HEK293 (cell line): Measurements from ENCODE around the gene ARMC2.

Experiments
- GLIS1 ChIP-seq: fragments of 450-650 bp; formaldehyde crosslinking; IDR thresholded peaks from 2 replicates; pipeline ENCODE4 v1.5.1; 2016; ENCODE audit warnings: missing biosample characterization, missing genetic modification characterization
- GLIS2 ChIP-seq: fragments of 450-650 bp; formaldehyde crosslinking; IDR thresholded peaks from 2 replicates; pipeline ENCODE4 v1.5.1; 2016; ENCODE audit warnings: missing biosample characterization, missing genetic modification characterization
- HIC1 ChIP-seq: fragments of 450-650 bp; formaldehyde crosslinking; IDR thresholded peaks from 2 replicates; pipeline ENCODE4 v1.5.1; 2016; ENCODE audit warnings: missing biosample characterization, missing genetic modification characterization
- PATZ1 ChIP-seq: fragments of 450-650 bp; formaldehyde crosslinking; IDR thresholded peaks from 2 replicates; pipeline ENCODE4 v1.5.1; 2016; ENCODE audit warnings: missing biosample characterization, missing genetic modification characterization
- REST ChIP-seq: fragments of 450-650 bp; formaldehyde crosslinking; IDR thresholded peaks from 2 replicates; pipeline ENCODE4 v1.5.1; 2016; ENCODE audit warnings: missing biosample characterization, missing genetic modification characterization
- TCF7L2 ChIP-seq: IDR thresholded peaks from 2 replicates; pipeline ENCODE4 v1.6.1; 2011; ENCODE audit warnings: low read depth, mild to moderate bottlenecking, inconsistent platforms, low read length, moderate library complexity, borderline replicate concordance
- YY1 ChIP-seq: fragments of 450-650 bp; formaldehyde crosslinking; IDR thresholded peaks from 2 replicates; pipeline ENCODE4 v1.5.1; 2018; ENCODE audit warnings: missing biosample characterization, missing genetic modification characterization
- YY2 ChIP-seq: fragments of 450-650 bp; formaldehyde crosslinking; IDR thresholded peaks from 2 replicates; pipeline ENCODE4 v1.5.1; 2016; ENCODE audit warnings: missing biosample characterization, missing genetic modification characterization
- ZBTB11 ChIP-seq: fragments of 450-650 bp; formaldehyde crosslinking; conservative IDR thresholded peaks from 2 replicates; pipeline ENCODE4 v1.5.1; 2016; ENCODE audit warnings: low read depth, missing biosample characterization, missing genetic modification characterization
- ZBTB17 ChIP-seq: fragments of 450-650 bp; formaldehyde crosslinking; IDR thresholded peaks from 2 replicates; pipeline ENCODE4 v1.5.1; 2016; ENCODE audit warnings: missing biosample characterization, missing genetic modification characterization
- ZBTB6 ChIP-seq: fragments of 450-650 bp; formaldehyde crosslinking; IDR thresholded peaks from 2 replicates; pipeline ENCODE4 v1.5.1; 2017; ENCODE audit warnings: missing biosample characterization, missing genetic modification characterization
- ZFP69B ChIP-seq: fragments of 450-650 bp; formaldehyde crosslinking; IDR thresholded peaks from 2 replicates; pipeline ENCODE4 v1.5.1; 2016; ENCODE audit warnings: missing biosample characterization, missing genetic modification characterization
- ZNF146 ChIP-seq: fragments of 450-650 bp; formaldehyde crosslinking; IDR thresholded peaks from 2 replicates; pipeline ENCODE4 v1.5.1; 2016; ENCODE audit warnings: missing biosample characterization, missing genetic modification characterization
- ZNF2 ChIP-seq: fragments of 450-650 bp; formaldehyde crosslinking; IDR thresholded peaks from 2 replicates; pipeline ENCODE4 v1.5.1; 2016; ENCODE audit warnings: missing biosample characterization, missing genetic modification characterization
- ZNF239 ChIP-seq: fragments of 450-650 bp; formaldehyde crosslinking; IDR thresholded peaks from 2 replicates; pipeline ENCODE4 v1.5.1; 2016; ENCODE audit warnings: missing biosample characterization, missing genetic modification characterization
- ZNF266 ChIP-seq: fragments of 450-650 bp; formaldehyde crosslinking; IDR thresholded peaks from 2 replicates; pipeline ENCODE4 v1.5.1; 2016; ENCODE audit warnings: missing biosample characterization, missing genetic modification characterization, low read depth
- ZNF324 ChIP-seq: fragments of 450-650 bp; formaldehyde crosslinking; IDR thresholded peaks from 2 replicates; pipeline ENCODE4 v1.5.1; 2016; ENCODE audit warnings: missing biosample characterization, missing genetic modification characterization
- ZNF335 ChIP-seq: fragments of 450-650 bp; formaldehyde crosslinking; conservative IDR thresholded peaks from 2 replicates; pipeline ENCODE4 v1.5.1; 2016; ENCODE audit warnings: missing biosample characterization, missing genetic modification characterization
- ZNF488 ChIP-seq: fragments of 450-650 bp; formaldehyde crosslinking; IDR thresholded peaks from 2 replicates; pipeline ENCODE4 v1.5.1; 2016; ENCODE audit warnings: missing biosample characterization, missing genetic modification characterization
- ZNF514 ChIP-seq: fragments of 450-650 bp; formaldehyde crosslinking; IDR thresholded peaks from 2 replicates; pipeline ENCODE4 v1.5.1; 2016; ENCODE audit warnings: missing biosample characterization, missing genetic modification characterization
- ZNF529 ChIP-seq: fragments of 450-650 bp; formaldehyde crosslinking; IDR thresholded peaks from 2 replicates; pipeline ENCODE4 v1.5.1; 2017; ENCODE audit warnings: missing genetic modification characterization, missing biosample characterization; ENCODE audit not compliant: insufficient replicate concordance
- ZNF585B ChIP-seq: fragments of 450-650 bp; formaldehyde crosslinking; IDR thresholded peaks from 2 replicates; pipeline ENCODE4 v1.5.1; 2016; ENCODE audit warnings: missing biosample characterization, missing genetic modification characterization
- ZNF654 ChIP-seq: fragments of 450-650 bp; formaldehyde crosslinking; IDR thresholded peaks from 2 replicates; pipeline ENCODE4 v1.5.1; 2016; ENCODE audit warnings: low read depth, missing biosample characterization, missing genetic modification characterization
- ZNF830 ChIP-seq: fragments of 450-650 bp; IDR thresholded peaks from 2 replicates; pipeline ENCODE4 v1.5.0; 2018; ENCODE audit warnings: missing biosample characterization, missing genetic modification characterization, low read depth, mild to moderate bottlenecking, moderate library complexity
- ZSCAN4 ChIP-seq: fragments of 450-650 bp; formaldehyde crosslinking; IDR thresholded peaks from 2 replicates; pipeline ENCODE4 v1.5.1; 2017; ENCODE audit warnings: missing biosample characterization, missing genetic modification characterization

The ARMC2 gene

GRCh38 chr6:108835218-108835850 is 12.9 kb upstream of the ARMC2 start (continued):
- no peak for TF ChIP-seq ZBTB11 (tag by site-specific recombination)
- no peak for TF ChIP-seq ZNF830
- no peak for TF ChIP-seq ZNF324 (tag by site-specific recombination)
- peak; percentile 71 for TF ChIP-seq YY1 (tag by site-specific recombination)
- peak; percentile 88 for TF ChIP-seq HIC1 (tag by site-specific recombination)
- TF ChIP-seq GLIS2: peak; percentile 84
- peak; percentile 92; the same call in 1 of the 2 replicates for TF ChIP-seq ZNF2 (tag by site-specific recombination)
- 0 out of 2 replicates have a peak, but pooled peaks have one; percentile 24 for TF ChIP-seq GLIS1
- TF ChIP-seq ZNF239 (tag by site-specific recombination): no peak
- TF ChIP-seq PATZ1 (tag by site-specific recombination): peak; percentile 45; the same call in 1 of the 2 replicates
- no peak for TF ChIP-seq ZBTB6 (tag by site-specific recombination)
- peak; percentile 64; the same call in 1 of the 2 replicates for TF ChIP-seq ZFP69B (tag by site-specific recombination)
- TF ChIP-seq ZNF335: peak; percentile 68
- no peak for TF ChIP-seq TCF7L2
- TF ChIP-seq ZNF529 (tag by site-specific recombination): no peak
- TF ChIP-seq ZNF514 (tag by site-specific recombination): no peak
- TF ChIP-seq REST: peak; percentile 14; the same call in 1 of the 2 replicates
- TF ChIP-seq ZNF488: no peak
- no peak for TF ChIP-seq ZNF146 (tag by site-specific recombination)
- no peak for TF ChIP-seq ZSCAN4
- TF ChIP-seq ZBTB17 (tag by site-specific recombination): 0 out of 2 replicates have a peak, but pooled peaks have one; percentile 33
- TF ChIP-seq ZNF266 (tag by site-specific recombination): no peak
- TF ChIP-seq ZNF654 (tag by site-specific recombination): peak; percentile 58
- TF ChIP-seq YY2: peak; percentile 55
- TF ChIP-seq ZNF585B (tag by site-specific recombination): no peak
